CD1c-positive myeloid dendritic cell (primary cell): ENCODE data around the gene ROPN1L.

Source experiments
- DNase-seq: peaks from one replicate; pipeline ENCODE4 v3.0.0-alpha.2; 2016; ENCODE audit errors: extremely low spot score

The ROPN1L gene

GRCh38 chr5:10427978-10428377 lies 13.7 kb upstream of the ROPN1L start:
- no peak for DNase-seq

- DNase-seq: no peak
Measured at GRCh38 chr5:10431415-10431814, 10.3 kb upstream of the ROPN1L start.

- DNase-seq: no peak
Measured at GRCh38 chr5:10432059-10433008, 9.3 kb upstream of the ROPN1L start.

GRCh38 chr5:10434392-10434791 lies 7.3 kb upstream of the ROPN1L start:
- no peak for DNase-seq

- DNase-seq: no peak
Measured at GRCh38 chr5:10438301-10438700, 3.4 kb upstream of the ROPN1L start.

GRCh38 chr5:10439692-10440091 lies 2.0 kb upstream of the ROPN1L start:
- DNase-seq: no peak

- DNase-seq: no peak
Measured at GRCh38 chr5:10440367-10440990, 1.2 kb upstream of the ROPN1L start.

- no peak for DNase-seq
Measured at GRCh38 chr5:10441992-10442435, 335 bp downstream of the ROPN1L start.

- peak; percentile 73 for DNase-seq
Measured at GRCh38 chr5:10442576-10442975, 897 bp downstream of the ROPN1L start.

- peak; percentile 20 for DNase-seq
Measured at GRCh38 chr5:10445352-10445751, 3.7 kb downstream of the ROPN1L start.

- no peak for DNase-seq
Measured at GRCh38 chr5:10446490-10446889, 4.8 kb downstream of the ROPN1L start.

- no peak for DNase-seq
Measured at GRCh38 chr5:10447041-10447440, 5.4 kb downstream of the ROPN1L start.

GRCh38 chr5:10448754-10449360 lies 7.2 kb downstream of the ROPN1L start:
- DNase-seq: peak; percentile 37

GRCh38 chr5:10451137-10451824 lies 9.6 kb downstream of the ROPN1L start:
- peak; percentile 24 for DNase-seq

GRCh38 chr5:10452768-10453331 lies 11.2 kb downstream of the ROPN1L start:
- DNase-seq: peak; percentile 75

- no peak for DNase-seq
Measured at GRCh38 chr5:10453545-10453944, 11.9 kb downstream of the ROPN1L start.

- DNase-seq: no peak
Measured at GRCh38 chr5:10454591-10455276, 13.1 kb downstream of the ROPN1L start.

GRCh38 chr5:10455277-10455670 lies 13.6 kb downstream of the ROPN1L start:
- no peak for DNase-seq

GRCh38 chr5:10456583-10457420 lies 15.1 kb downstream of the ROPN1L start:
- peak; percentile 69 for DNase-seq
